SU-DHL-6 (cell line): ENCODE results near the gene SCFD2.
"Not testable (repeated sequence)": the region's sequence is repeated elsewhere in the genome, so short reads cannot be mapped to it uniquely, and the experiment has no call there.

Experiments used
- H2AFZ ChIP-seq: fragments of 200-600 bp; sonication (generic); 2 replicates; pipeline ENCODE4 v1.6.1; 2014; ENCODE audit warnings: low read depth, mild to moderate bottlenecking, moderate library complexity, mixed read lengths, antibody characterized with exemption, low read length; ENCODE audit not compliant: severe bottlenecking
- H3F3A ChIP-seq: fragments of 200-600 bp; shearing (Covaris generic); 2 replicates; pipeline ENCODE4 v1.6.0; 2016; ENCODE audit warnings: antibody characterized with exemption, mild to moderate bottlenecking; ENCODE audit not compliant: insufficient read depth
- H3K27ac ChIP-seq: fragments of 200-600 bp; sonication (generic); 2 replicates; pipeline ENCODE4 v1.5.1; 2016; ENCODE audit warnings: low read depth, mild to moderate bottlenecking, low read length, moderate library complexity, mixed read lengths
- H3K27me3 ChIP-seq: fragments of 200-600 bp; sonication (generic), shearing (Covaris generic); 2 replicates; pipeline ENCODE4 v1.6.0; 2014; ENCODE audit warnings: mild to moderate bottlenecking, low read length
- H3K36me3 ChIP-seq: fragments of 200-600 bp; sonication (generic); 2 replicates; pipeline ENCODE4 v1.6.1; 2014; ENCODE audit warnings: mild to moderate bottlenecking, low read length, mixed read lengths
- H3K4me2 ChIP-seq: fragments of 300-600, 200-600 bp; shearing (Covaris generic), sonication (generic); 2 replicates; pipeline ENCODE4 v1.6.0; 2014; ENCODE audit warnings: low read length, low read depth, mild to moderate bottlenecking; ENCODE audit not compliant: poor library complexity, severe bottlenecking
- H3K4me3 ChIP-seq: fragments of 200-600 bp; sonication (generic); 2 replicates; pipeline ENCODE4 v1.5.1; 2014; ENCODE audit warnings: antibody characterized with exemption, low read length, mild to moderate bottlenecking, mixed read lengths; ENCODE audit not compliant: insufficient read depth, poor library complexity, severe bottlenecking
- H3K79me2 ChIP-seq: fragments of 200-600 bp; sonication (generic); 2 replicates; pipeline ENCODE4 v1.6.1; 2014; ENCODE audit warnings: mild to moderate bottlenecking, low read length, moderate library complexity; ENCODE audit not compliant: insufficient read depth
- H3K9ac ChIP-seq: fragments of 200-600 bp; sonication (generic); 2 replicates; pipeline ENCODE4 v1.7.0; 2014; ENCODE audit warnings: mild to moderate bottlenecking, low read length
- H3K9me2 ChIP-seq: fragments of 200-600 bp; sonication (generic); replicated peaks from 2 replicates; pipeline ENCODE4 v1.6.1; 2014; ENCODE audit warnings: low read length; ENCODE audit not compliant: insufficient read depth
- H3K9me3 ChIP-seq: fragments of 200-600 bp; sonication (generic); 2 replicates; pipeline ENCODE4 v1.6.1; 2014; ENCODE audit warnings: low read length, mixed read lengths; ENCODE audit not compliant: insufficient read depth
- H4K20me1 ChIP-seq: fragments of 200-600 bp; sonication (generic); 2 replicates; pipeline ENCODE4 v1.6.1; 2014; ENCODE audit warnings: low read depth, mild to moderate bottlenecking, antibody characterized with exemption, low read length, moderate library complexity, mixed read lengths
- EZH2phosphoT487 ChIP-seq: fragments of 200-600 bp; sonication (generic), shearing (Covaris generic); conservative IDR thresholded peaks from 2 replicates; pipeline ENCODE4 v1.6.1; 2018; ENCODE audit warnings: mild to moderate bottlenecking, antibody characterized with exemption, low read length, moderate library complexity, mixed read lengths
- TF ChIP-seq, protein P1 (sequence below): fragments of 200-600 bp; sonication (generic); IDR thresholded peaks from one replicate; pipeline ENCODE4 v1.5.1; 2017; ENCODE audit warnings: antibody characterized with exemption, mild to moderate bottlenecking, low read length, moderate library complexity; ENCODE audit not compliant: insufficient read depth, poor library complexity, severe bottlenecking

The SCFD2 gene

DNA sequence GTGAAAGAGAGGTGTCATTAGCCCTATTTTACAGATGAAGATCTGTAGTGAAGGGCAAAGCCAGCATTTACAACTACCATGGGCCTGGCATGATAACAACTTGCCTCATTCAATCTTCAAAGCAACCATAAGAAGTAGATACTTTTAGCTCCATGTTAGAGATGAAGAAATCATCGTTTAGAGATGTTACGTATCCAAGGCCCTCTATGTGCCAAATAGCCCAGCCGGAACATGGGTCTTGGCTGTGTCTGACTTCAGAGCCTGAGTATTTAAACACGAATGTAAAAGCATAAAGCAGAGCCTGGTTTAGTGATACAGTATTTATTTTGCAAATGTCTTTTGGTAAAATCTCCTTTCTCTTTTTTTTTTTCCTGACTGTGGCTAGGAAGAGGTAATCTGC lies 306.6 kb downstream of the SCFD2 start:
- H3K9me2 ChIP-seq, result no peaks in the 10 kb centered on the region
- H4K20me1 ChIP-seq, result no peaks in the 10 kb centered on the region
- H3K79me2 ChIP-seq, result no peaks in the 10 kb centered on the region
- H3K27me3 ChIP-seq, result no peaks in the 10 kb centered on the region
- H3K27ac ChIP-seq, result no peak overlapping the region
- TF ChIP-seq, protein P1, sequence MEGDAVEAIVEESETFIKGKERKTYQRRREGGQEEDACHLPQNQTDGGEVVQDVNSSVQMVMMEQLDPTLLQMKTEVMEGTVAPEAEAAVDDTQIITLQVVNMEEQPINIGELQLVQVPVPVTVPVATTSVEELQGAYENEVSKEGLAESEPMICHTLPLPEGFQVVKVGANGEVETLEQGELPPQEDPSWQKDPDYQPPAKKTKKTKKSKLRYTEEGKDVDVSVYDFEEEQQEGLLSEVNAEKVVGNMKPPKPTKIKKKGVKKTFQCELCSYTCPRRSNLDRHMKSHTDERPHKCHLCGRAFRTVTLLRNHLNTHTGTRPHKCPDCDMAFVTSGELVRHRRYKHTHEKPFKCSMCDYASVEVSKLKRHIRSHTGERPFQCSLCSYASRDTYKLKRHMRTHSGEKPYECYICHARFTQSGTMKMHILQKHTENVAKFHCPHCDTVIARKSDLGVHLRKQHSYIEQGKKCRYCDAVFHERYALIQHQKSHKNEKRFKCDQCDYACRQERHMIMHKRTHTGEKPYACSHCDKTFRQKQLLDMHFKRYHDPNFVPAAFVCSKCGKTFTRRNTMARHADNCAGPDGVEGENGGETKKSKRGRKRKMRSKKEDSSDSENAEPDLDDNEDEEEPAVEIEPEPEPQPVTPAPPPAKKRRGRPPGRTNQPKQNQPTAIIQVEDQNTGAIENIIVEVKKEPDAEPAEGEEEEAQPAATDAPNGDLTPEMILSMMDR, result no peak
- no peak for TF ChIP-seq EZH2phosphoT487
- no peak overlapping the region for H3K9ac ChIP-seq
- no peak overlapping the region for H3K4me2 ChIP-seq
- H3K36me3 ChIP-seq, result no peaks in the 10 kb centered on the region
- no peaks in the 10 kb centered on the region for H3F3A ChIP-seq
- H2AFZ ChIP-seq, result no peak overlapping the region
- H3K4me3 ChIP-seq, result no peak overlapping the region
- no peaks in the 10 kb centered on the region for H3K9me3 ChIP-seq

GRCh38 chr4:53057679-53058078 lies 308.2 kb downstream of the SCFD2 start:
- Histone ChIP-seq H3K9ac (no peak overlapping the region), H3K27me3 (no peaks in the 10 kb centered on the region), H4K20me1 (no peaks in the 10 kb centered on the region), H3K9me3 (no peaks in the 10 kb centered on the region), H3K27ac (no peak overlapping the region), H3K79me2 (no peaks in the 10 kb centered on the region), H3K9me2 (no peaks in the 10 kb centered on the region), H3K36me3 (no peaks in the 10 kb centered on the region), H3K4me2 (no peak overlapping the region), H3K4me3 (no peak overlapping the region), H2AFZ (no peak overlapping the region), H3F3A (no peaks in the 10 kb centered on the region)
- no peak for TF ChIP-seq EZH2phosphoT487
- TF ChIP-seq, protein P1, result no peak

DNA sequence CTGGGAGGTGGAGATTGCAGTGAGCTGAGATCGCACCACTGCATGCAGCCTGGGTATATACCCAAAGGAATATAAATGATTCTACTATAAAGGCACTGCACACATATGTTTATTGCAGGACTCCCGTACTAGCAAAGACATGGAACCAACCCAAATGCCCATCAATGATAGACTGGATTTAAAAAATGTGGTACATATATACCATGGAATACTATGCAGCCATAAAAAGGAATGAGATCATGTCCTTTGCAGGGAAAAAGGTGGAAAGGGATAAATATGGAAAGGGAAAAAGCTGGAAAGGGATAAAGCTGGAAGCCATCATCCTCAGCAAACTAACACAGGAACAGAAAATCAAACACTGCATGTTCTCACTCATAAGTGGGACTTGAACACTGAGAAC lies 308.8 kb downstream of the SCFD2 start:
- H3K27ac ChIP-seq, H3K9me3 ChIP-seq, H3F3A ChIP-seq, H3K4me3 ChIP-seq, H3K27me3 ChIP-seq, H2AFZ ChIP-seq, H3K9me2 ChIP-seq, H4K20me1 ChIP-seq, H3K36me3 ChIP-seq, H3K4me2 ChIP-seq, H3K79me2 ChIP-seq, H3K9ac ChIP-seq: not testable (repeated sequence)

DNA sequence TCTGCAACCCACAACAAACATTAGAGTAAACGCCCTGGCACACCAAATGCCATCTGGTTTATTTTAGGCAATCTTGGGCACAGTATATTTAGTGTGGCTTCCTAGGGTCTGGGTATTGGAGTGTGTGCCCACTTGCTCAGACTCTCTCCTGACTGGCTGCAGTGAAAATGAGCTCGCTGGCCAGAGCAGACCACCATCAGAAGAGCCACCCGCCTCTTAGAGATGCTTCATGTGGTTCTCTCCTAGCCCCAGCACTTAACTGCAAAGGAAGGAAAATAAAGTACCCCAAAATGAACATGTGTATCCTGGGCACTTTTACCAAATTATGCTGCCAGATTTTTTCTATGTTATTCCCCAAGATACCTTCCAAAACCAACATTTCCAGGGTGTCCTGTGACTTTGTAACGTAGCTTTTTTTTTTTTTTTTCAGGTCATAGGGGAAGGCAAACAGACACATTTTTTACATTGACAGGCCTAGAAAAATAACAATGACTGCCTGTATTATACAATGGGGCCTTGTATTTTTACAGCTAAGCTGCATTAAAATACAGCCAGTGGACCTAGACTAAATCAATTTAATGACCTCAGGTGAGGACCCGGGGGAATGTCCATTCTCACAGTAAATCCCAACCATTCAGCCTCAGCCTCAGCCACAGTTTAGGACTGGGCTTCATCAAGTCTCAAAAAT lies 310.0 kb downstream of the SCFD2 start:
- Histone ChIP-seq H3K27ac (no peak overlapping the region), H3K9me2 (no peaks in the 10 kb centered on the region), H3F3A (no peaks in the 10 kb centered on the region), H3K9me3 (no peaks in the 10 kb centered on the region), H3K9ac (no peak overlapping the region), H3K36me3 (no peaks in the 10 kb centered on the region), H3K79me2 (no peaks in the 10 kb centered on the region), H3K27me3 (no peaks in the 10 kb centered on the region), H3K4me2 (no peak overlapping the region), H2AFZ (no peak overlapping the region), H3K4me3 (no peak overlapping the region), H4K20me1 (no peaks in the 10 kb centered on the region)
- no peak for TF ChIP-seq EZH2phosphoT487
- TF ChIP-seq, protein P1, result no peak
